ENCODE results near the gene RPSA.
"Not testable (repeated sequence)": the region's sequence is repeated elsewhere in the genome, so short reads cannot be mapped to it uniquely, and the experiment has no call there.

Gene RPSA

GRCh38 chr3:39415983-39416382 is 9.5 kb downstream of the RPSA start:
- Histone ChIP-seq H3K27me3 (ENCODE audit: insufficient read depth, low read length, poor library complexity, severe bottlenecking) (no peaks in the 10 kb centered on the region), H3K9ac (ENCODE audit: low read depth, low read length, poor library complexity, severe bottlenecking) (no peak overlapping the region), H4K20me1 (ENCODE audit: insufficient read depth, low read length, poor library complexity, severe bottlenecking) (peaks cover 28% of the 10 kb centered on the region), H3K9me2 (replicated peaks; ENCODE audit: low read depth, low read length) (no peaks in the 10 kb centered on the region), H3K36me3 (ENCODE audit: insufficient read depth, low read length) (peaks cover 35% of the 10 kb centered on the region; the same call in 1 of the 2 replicates), H2AFZ (ENCODE audit: low read length) (no peak overlapping the region), H3K4me1 (ENCODE audit: insufficient read depth, low read length, poor library complexity, severe bottlenecking) (peaks cover 3% of the 10 kb centered on the region), H3K79me2 (ENCODE audit: insufficient read depth, low read length) (peaks cover 20% of the 10 kb centered on the region), H3K4me2 (ENCODE audit: low read depth, low read length, poor library complexity, severe bottlenecking) (no peak overlapping the region), H3K4me3 (ENCODE audit: low read length, poor library complexity, severe bottlenecking) (no peak overlapping the region), H3K9me3 (ENCODE audit: insufficient read depth, low read depth, low read length) (no peaks in the 10 kb centered on the region), H3F3A (ENCODE audit: low read depth) (peaks cover 17% of the 10 kb centered on the region; the same call in 1 of the 2 replicates)
- no peak for TF ChIP-seq CTCF (conservative IDR thresholded peaks at IDR 0.05; ENCODE audit: low read length)
- no peak for TF ChIP-seq EZH2phosphoT487 (IDR thresholded peaks at IDR 0.05; ENCODE audit: borderline replicate concordance)

GRCh38 chr3:39416998-39417397 is 10.5 kb downstream of the RPSA start:
- not testable (repeated sequence) for H3K27me3 ChIP-seq (ENCODE audit: insufficient read depth, low read length, poor library complexity, severe bottlenecking)

GRCh38 chr3:39418556-39419225 is 12.2 kb downstream of the RPSA start:
- peaks cover 14% of the 10 kb centered on the region; the same call in 1 of the 2 replicates for H3F3A ChIP-seq (ENCODE audit: low read depth)
- H3K79me2 ChIP-seq (ENCODE audit: insufficient read depth, low read length); H3K4me2 ChIP-seq (ENCODE audit: low read depth, low read length, poor library complexity, severe bottlenecking); H3K4me3 ChIP-seq (ENCODE audit: low read length, poor library complexity, severe bottlenecking); H3K36me3 ChIP-seq (ENCODE audit: insufficient read depth, low read length); H3K9ac ChIP-seq (ENCODE audit: low read depth, low read length, poor library complexity, severe bottlenecking); H4K20me1 ChIP-seq (ENCODE audit: insufficient read depth, low read length, poor library complexity, severe bottlenecking); H3K9me3 ChIP-seq (ENCODE audit: insufficient read depth, low read depth, low read length); H2AFZ ChIP-seq (ENCODE audit: low read length); H3K27me3 ChIP-seq (ENCODE audit: insufficient read depth, low read length, poor library complexity, severe bottlenecking); H3K4me1 ChIP-seq (ENCODE audit: insufficient read depth, low read length, poor library complexity, severe bottlenecking); H3K9me2 ChIP-seq (replicated peaks; ENCODE audit: low read depth, low read length): not testable (repeated sequence)

More at GRCh38 chr3:39416998-39417397, 10.5 kb downstream of the RPSA start:
- not testable (repeated sequence) for H3K9ac ChIP-seq (ENCODE audit: low read depth, low read length, poor library complexity, severe bottlenecking); H3K4me2 ChIP-seq (ENCODE audit: low read depth, low read length, poor library complexity, severe bottlenecking); H3K9me2 ChIP-seq (replicated peaks; ENCODE audit: low read depth, low read length); H3K79me2 ChIP-seq (ENCODE audit: insufficient read depth, low read length); H3K4me3 ChIP-seq (ENCODE audit: low read length, poor library complexity, severe bottlenecking); H2AFZ ChIP-seq (ENCODE audit: low read length); H3K9me3 ChIP-seq (ENCODE audit: insufficient read depth, low read depth, low read length); H3K4me1 ChIP-seq (ENCODE audit: insufficient read depth, low read length, poor library complexity, severe bottlenecking)
- peaks cover 24% of the 10 kb centered on the region; the same call in 1 of the 2 replicates for H3K36me3 ChIP-seq (ENCODE audit: insufficient read depth, low read length)
- H4K20me1 ChIP-seq (ENCODE audit: insufficient read depth, low read length, poor library complexity, severe bottlenecking), result peaks cover 17% of the 10 kb centered on the region
- peaks cover 17% of the 10 kb centered on the region; the same call in 1 of the 2 replicates for H3F3A ChIP-seq (ENCODE audit: low read depth)

GRCh38 chr3:39419742-39420315 is 13.3 kb downstream of the RPSA start:
- H3K9me3 ChIP-seq (ENCODE audit: insufficient read depth, low read depth, low read length), result no peaks in the 10 kb centered on the region
- H3K4me3 ChIP-seq (ENCODE audit: low read length, poor library complexity, severe bottlenecking), result no peak overlapping the region
- H2AFZ ChIP-seq (ENCODE audit: low read length), result no peak overlapping the region
- no peaks in the 10 kb centered on the region for H3K79me2 ChIP-seq (ENCODE audit: insufficient read depth, low read length)
- no peaks in the 10 kb centered on the region for H3K4me1 ChIP-seq (ENCODE audit: insufficient read depth, low read length, poor library complexity, severe bottlenecking)
- no peaks in the 10 kb centered on the region for H4K20me1 ChIP-seq (ENCODE audit: insufficient read depth, low read length, poor library complexity, severe bottlenecking)
- H3K9me2 ChIP-seq (replicated peaks; ENCODE audit: low read depth, low read length), result no peaks in the 10 kb centered on the region
- TF ChIP-seq CTCF (conservative IDR thresholded peaks at IDR 0.05; ENCODE audit: low read length), result no peak
- no peak for TF ChIP-seq EZH2phosphoT487 (IDR thresholded peaks at IDR 0.05; ENCODE audit: borderline replicate concordance)
- H3K36me3 ChIP-seq (ENCODE audit: insufficient read depth, low read length), result no peaks in the 10 kb centered on the region; the same call in 1 of the 2 replicates
- H3K4me2 ChIP-seq (ENCODE audit: low read depth, low read length, poor library complexity, severe bottlenecking), result no peak overlapping the region
- no peaks in the 10 kb centered on the region for H3K27me3 ChIP-seq (ENCODE audit: insufficient read depth, low read length, poor library complexity, severe bottlenecking)
- peaks cover 11% of the 10 kb centered on the region; the same call in 1 of the 2 replicates for H3F3A ChIP-seq (ENCODE audit: low read depth)
- no peak overlapping the region for H3K9ac ChIP-seq (ENCODE audit: low read depth, low read length, poor library complexity, severe bottlenecking)
